Dendritic cell treated with granulocyte-macrophage colony-stimulating factor and Interleukin-4, amounts not matched to agents 40 ng/mL and 50 ng/mL, for 4 days (primary cell): Measurements from ENCODE around the gene SELE.
"Not testable (repeated sequence)": the region's sequence is repeated elsewhere in the genome, so short reads cannot be mapped to it uniquely, and the experiment has no call there.

Experiments used
- H3K27ac Mint-ChIP-seq: one replicate; pipeline ENCODE4 v1.8.0; 2022; ENCODE audit warnings: mild to moderate bottlenecking, mixed read lengths
- H3K27me3 Mint-ChIP-seq: one replicate; pipeline ENCODE4 v1.8.0; 2022; ENCODE audit warnings: mild to moderate bottlenecking, mixed read lengths
- H3K36me3 Mint-ChIP-seq: one replicate; pipeline ENCODE4 v1.8.0; 2022; ENCODE audit warnings: low read depth, mixed read lengths
- H3K4me1 Mint-ChIP-seq: one replicate; pipeline ENCODE4 v1.8.0; 2022; ENCODE audit warnings: low read depth, mixed read lengths
- H3K4me3 Mint-ChIP-seq: one replicate; pipeline ENCODE4 v1.8.0; 2022; ENCODE audit warnings: mild to moderate bottlenecking, moderate library complexity, mixed read lengths
- H3K9me3 Mint-ChIP-seq: one replicate; pipeline ENCODE4 v1.8.0; 2022; ENCODE audit warnings: mixed read lengths
- intact Hi-C: fragments of 100-400 bp; cut with micrococcal nuclease; formaldehyde crosslinking; loops from one replicate; pipeline ENCODE4 v1.15.0; 2022

SELE gene

DNA sequence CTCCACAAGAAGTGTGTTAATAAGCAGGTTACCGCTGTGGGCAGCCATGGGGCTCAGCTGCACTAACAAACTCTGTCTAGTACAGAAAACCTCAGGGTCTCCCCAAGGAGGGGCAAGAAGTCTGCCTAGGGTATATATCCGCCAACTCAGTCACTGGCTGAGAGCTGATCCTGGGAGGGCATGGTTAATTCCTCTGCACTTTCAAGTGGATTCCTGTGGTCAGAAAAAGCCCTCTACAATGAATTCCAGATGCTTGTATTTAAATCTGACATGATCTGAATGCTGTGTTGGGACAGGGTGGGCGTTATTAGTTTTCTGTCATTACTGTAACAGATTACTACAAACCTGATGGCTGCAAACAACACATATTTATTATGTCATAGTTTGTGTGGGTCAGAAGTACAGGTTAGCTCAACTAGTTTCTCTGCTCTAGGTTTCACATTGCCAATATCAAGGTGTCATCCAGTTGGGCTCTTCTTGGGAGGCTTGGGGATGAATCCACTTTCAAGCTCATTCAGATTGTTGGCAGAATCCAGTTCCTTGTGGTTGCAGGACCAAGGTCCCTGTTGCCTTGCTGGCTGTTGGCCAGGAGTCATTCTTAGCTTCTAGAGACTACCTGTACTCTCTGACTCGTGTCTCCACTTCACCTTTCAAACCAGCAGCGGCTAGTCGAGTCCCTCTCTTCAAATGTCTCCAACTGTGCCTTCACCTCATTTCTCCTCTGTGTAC, 8.0 kb upstream of the SELE start:
- Mint-ChIP-seq H3K4me1 (no peaks in the 10 kb centered on the region), H3K4me3 (no peak overlapping the region), H3K36me3 (no peaks in the 10 kb centered on the region), H3K27ac (no peak overlapping the region), H3K9me3 (no peaks in the 10 kb centered on the region), H3K27me3 (no peaks in the 10 kb centered on the region)
- intact Hi-C loops: no loop called here

GRCh38 chr1:169739980-169740379, 6.1 kb upstream of the SELE start:
- Mint-ChIP-seq H3K27me3 (peaks cover 3% of the 10 kb centered on the region), H3K27ac (no peak overlapping the region), H3K4me1 (no peaks in the 10 kb centered on the region), H3K9me3 (no peaks in the 10 kb centered on the region), H3K4me3 (no peak overlapping the region), H3K36me3 (no peaks in the 10 kb centered on the region)
- intact Hi-C loops: no loop called here

- Mint-ChIP-seq H3K4me3 (no peak overlapping the region), H3K9me3 (no peaks in the 10 kb centered on the region), H3K27me3 (peaks cover 3% of the 10 kb centered on the region), H3K27ac (no peak overlapping the region), H3K4me1 (no peaks in the 10 kb centered on the region), H3K36me3 (no peaks in the 10 kb centered on the region)
- intact Hi-C loops: no loop called here
These were observed 2.4 kb downstream of the SELE start for GRCh38 chr1:169731446-169731845.

DNA sequence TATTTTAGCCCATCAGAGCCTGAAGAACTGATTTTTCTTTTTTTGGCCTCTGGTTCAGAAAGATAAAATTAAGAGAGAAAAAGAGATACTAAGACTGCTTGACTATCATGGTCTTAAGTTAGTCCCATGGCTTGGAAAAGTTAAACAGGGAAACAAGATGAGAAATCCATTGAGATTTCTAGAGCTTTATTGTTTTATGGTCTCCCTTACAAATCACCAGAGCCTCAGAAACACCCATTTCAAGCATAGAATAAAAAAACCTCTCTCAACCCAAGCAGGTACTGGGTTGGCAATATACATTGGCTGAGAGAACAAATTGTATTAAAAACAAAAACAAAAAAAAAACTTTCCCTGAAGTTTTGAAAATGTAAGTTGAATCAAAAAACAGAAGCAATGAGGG, 3.9 kb downstream of the SELE start:
- intact Hi-C loops: no loop called here

DNA sequence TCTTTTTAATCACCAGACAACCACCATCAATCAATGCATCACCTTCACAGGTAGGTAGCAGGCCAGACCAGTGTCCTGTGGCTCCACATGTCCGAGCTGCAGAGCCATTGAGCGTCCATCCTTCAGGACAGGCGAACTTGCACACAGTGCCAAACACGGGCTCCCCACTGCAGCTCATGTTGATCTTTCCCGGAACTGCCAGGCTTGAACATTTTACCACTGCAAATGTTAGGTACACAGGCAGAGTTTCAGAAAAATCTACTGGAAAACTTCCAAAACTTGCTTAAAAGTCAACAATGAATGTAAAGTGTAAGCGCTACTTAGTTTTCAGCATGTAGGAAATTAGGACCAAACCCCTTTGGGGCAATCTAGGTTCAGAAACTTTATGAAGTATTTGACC, 6.6 kb downstream of the SELE start:
- Mint-ChIP-seq H3K36me3 (no peaks in the 10 kb centered on the region), H3K27me3 (no peaks in the 10 kb centered on the region), H3K9me3 (no peaks in the 10 kb centered on the region), H3K4me3 (no peak overlapping the region), H3K4me1 (no peaks in the 10 kb centered on the region), H3K27ac (no peak overlapping the region)
- intact Hi-C loops: no loop called here

More for the DNA sequence above, 3.9 kb downstream of the SELE start:
- H3K4me3 Mint-ChIP-seq: no peak overlapping the region
- no peaks in the 10 kb centered on the region for H3K27me3 Mint-ChIP-seq
- no peak overlapping the region for H3K27ac Mint-ChIP-seq
- no peaks in the 10 kb centered on the region for H3K36me3 Mint-ChIP-seq
- H3K4me1 Mint-ChIP-seq: no peaks in the 10 kb centered on the region
- H3K9me3 Mint-ChIP-seq: no peaks in the 10 kb centered on the region

GRCh38 chr1:169726851-169727250, 7.0 kb downstream of the SELE start:
- no peak overlapping the region for H3K4me3 Mint-ChIP-seq
- H3K9me3 Mint-ChIP-seq: no peaks in the 10 kb centered on the region
- no peaks in the 10 kb centered on the region for H3K36me3 Mint-ChIP-seq
- H3K27me3 Mint-ChIP-seq: no peaks in the 10 kb centered on the region
- no peaks in the 10 kb centered on the region for H3K4me1 Mint-ChIP-seq
- intact Hi-C loops: no loop called here
- no peak overlapping the region for H3K27ac Mint-ChIP-seq

- intact Hi-C loops: no loop called here
- H3K9me3 Mint-ChIP-seq: no peaks in the 10 kb centered on the region
- H3K4me3 Mint-ChIP-seq: no peak overlapping the region
- H3K4me1 Mint-ChIP-seq: no peaks in the 10 kb centered on the region
- no peak overlapping the region for H3K27ac Mint-ChIP-seq
- no peaks in the 10 kb centered on the region for H3K36me3 Mint-ChIP-seq
- H3K27me3 Mint-ChIP-seq: no peaks in the 10 kb centered on the region
These were observed 7.9 kb downstream of the SELE start for GRCh38 chr1:169725930-169726329.

- Mint-ChIP-seq H3K9me3 (no peaks in the 10 kb centered on the region), H3K4me3 (no peak overlapping the region), H3K27me3 (no peaks in the 10 kb centered on the region), H3K27ac (no peak overlapping the region), H3K36me3 (no peaks in the 10 kb centered on the region), H3K4me1 (no peaks in the 10 kb centered on the region)
- intact Hi-C loops: no loop called here
These were observed 9.7 kb downstream of the SELE start for GRCh38 chr1:169724168-169724567.

- no peak overlapping the region for H3K27ac Mint-ChIP-seq
- intact Hi-C loops: no loop called here
- H3K4me3 Mint-ChIP-seq: no peak overlapping the region
- H3K9me3 Mint-ChIP-seq: no peaks in the 10 kb centered on the region
- no peaks in the 10 kb centered on the region for H3K27me3 Mint-ChIP-seq
- H3K4me1 Mint-ChIP-seq: no peaks in the 10 kb centered on the region
- H3K36me3 Mint-ChIP-seq: no peaks in the 10 kb centered on the region
These were observed 10.1 kb downstream of the SELE start for GRCh38 chr1:169723763-169724162.

GRCh38 chr1:169722779-169723178, 11.1 kb downstream of the SELE start:
- intact Hi-C loops: no loop called here
- Mint-ChIP-seq H3K36me3 (no peaks in the 10 kb centered on the region), H3K27ac (no peak overlapping the region), H3K4me1 (no peaks in the 10 kb centered on the region), H3K9me3 (no peaks in the 10 kb centered on the region), H3K4me3 (no peak overlapping the region), H3K27me3 (no peaks in the 10 kb centered on the region)

DNA sequence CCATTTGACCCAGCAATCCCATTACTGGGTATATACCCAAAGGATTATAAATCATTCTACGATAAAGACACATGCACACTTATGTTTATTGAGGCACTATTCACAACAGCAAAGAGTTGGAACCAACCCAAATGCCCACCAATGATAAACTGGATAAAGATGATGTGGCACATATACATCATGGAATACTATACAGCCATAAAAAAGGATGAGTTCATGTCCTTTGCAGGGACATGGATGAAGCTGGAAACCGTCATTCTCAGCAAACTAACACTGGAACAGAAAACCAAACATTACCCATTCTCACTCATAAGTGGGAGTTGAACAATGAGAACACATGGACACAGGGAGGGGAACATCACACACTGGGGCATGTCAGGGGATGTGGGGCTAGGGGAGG, 18.8 kb downstream of the SELE start:
- H3K4me3 Mint-ChIP-seq, H3K27ac Mint-ChIP-seq, H3K4me1 Mint-ChIP-seq, H3K36me3 Mint-ChIP-seq, H3K27me3 Mint-ChIP-seq: not testable (repeated sequence)
- intact Hi-C loops: loop anchor here (5.0 kb wide), 1 partner anchor 72 kb away; no protein-coding TSS in a partner anchor
- peaks cover 11% of the 10 kb centered on the region for H3K9me3 Mint-ChIP-seq

- peaks cover 11% of the 10 kb centered on the region for H3K9me3 Mint-ChIP-seq
- not testable (repeated sequence) for H3K27ac Mint-ChIP-seq, H3K36me3 Mint-ChIP-seq, H3K27me3 Mint-ChIP-seq, H3K4me3 Mint-ChIP-seq
- intact Hi-C loops: loop anchor here (5.0 kb wide), 1 partner anchor 94 kb away; no protein-coding TSS in a partner anchor
- peaks cover 24% of the 10 kb centered on the region for H3K4me1 Mint-ChIP-seq
These were observed 20.8 kb downstream of the SELE start for GRCh38 chr1:169713090-169713489.

DNA sequence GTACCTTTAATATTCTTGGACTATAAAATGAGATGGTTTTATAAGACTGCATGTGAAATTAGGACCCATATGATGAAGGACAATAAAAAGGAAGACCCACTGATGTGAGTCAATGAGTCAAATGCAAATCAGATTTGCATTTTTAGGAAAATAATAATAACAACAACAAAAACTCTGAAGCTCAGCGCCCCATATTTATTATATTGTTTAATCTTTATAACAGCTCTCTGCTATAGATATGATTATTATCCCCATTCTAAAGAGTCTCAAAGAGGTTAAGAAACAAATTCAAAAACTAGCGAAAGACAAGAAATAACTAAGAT, 21.6 kb downstream of the SELE start:
- intact Hi-C loops: loop anchor here (1.0 to 5.0 kb wide), 2 partner anchors 95 to 111 kb away; no protein-coding TSS in a partner anchor
- Mint-ChIP-seq H3K27me3 (peaks cover 1% of the 10 kb centered on the region), H3K9me3 (peaks cover 11% of the 10 kb centered on the region), H3K27ac (no peak overlapping the region), H3K4me3 (no peak overlapping the region), H3K4me1 (peaks cover 26% of the 10 kb centered on the region), H3K36me3 (no peaks in the 10 kb centered on the region)

DNA sequence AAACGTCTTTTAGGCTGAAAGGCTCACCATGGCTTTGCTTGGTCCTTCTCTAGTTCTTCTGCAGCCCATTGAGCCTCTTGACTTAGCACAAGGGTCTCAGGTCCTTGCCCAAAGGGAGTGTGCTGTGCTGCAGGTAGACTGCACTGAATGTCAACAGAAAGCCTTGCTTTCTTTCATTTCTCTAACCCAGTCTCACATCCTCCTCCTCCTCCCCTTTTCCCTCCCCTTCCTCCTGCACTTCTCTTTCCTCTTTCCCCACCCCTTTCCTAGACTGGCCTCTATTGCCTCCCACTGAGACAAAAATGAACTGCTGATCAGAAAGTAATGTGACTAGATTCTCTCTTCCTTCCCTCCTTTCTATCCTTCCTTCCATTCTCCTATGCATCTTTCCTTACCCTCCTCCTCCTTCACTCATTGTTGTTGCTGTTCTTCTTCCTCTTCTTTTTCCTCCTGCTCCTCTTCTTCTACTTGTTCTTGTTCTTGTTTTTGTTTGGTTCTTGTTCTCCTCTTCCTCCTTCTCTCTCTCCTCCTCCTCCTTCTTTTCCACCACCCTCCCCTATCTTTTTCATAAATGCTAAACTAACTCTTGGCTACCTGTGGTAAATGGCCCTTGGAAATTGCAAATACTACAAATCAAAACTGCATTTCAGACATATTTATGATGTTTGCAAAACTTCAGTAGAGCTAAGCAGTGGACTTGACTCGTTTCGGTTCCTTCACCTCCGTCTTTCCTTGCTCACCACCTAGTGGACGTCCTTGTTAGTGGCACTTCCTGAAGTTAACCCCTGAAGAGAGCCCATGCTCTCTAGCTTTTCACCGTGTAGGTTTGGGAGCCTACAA, 22.2 kb downstream of the SELE start, which contains the start of gene SELL:
Gene SELL (minus strand): TSS at position 152 of the 840 bp plus-strand sequence. CDS start 122 bp downstream, at position 30.
- Mint-ChIP-seq H3K9me3 (peaks cover 11% of the 10 kb centered on the region), H3K27me3 (peaks cover 1% of the 10 kb centered on the region), H3K4me1 (peaks cover 32% of the 10 kb centered on the region), H3K36me3 (no peaks in the 10 kb centered on the region), H3K27ac (peak within 1 kb of the TSS; percentile 61), H3K4me3 (peak within 1 kb of the TSS; percentile 61)
- intact Hi-C loops: loop anchor here (1.0 to 5.0 kb wide), 3 partner anchors 96 to 161 kb away; no protein-coding TSS in a partner anchor
